M059J (cell line): Measurements from ENCODE around the gene PECR. TPM values are rescaled to one million over a fixed set of nuclear protein-coding genes. Genes with fewer than 3 reads are reported as not detected.

ENCODE experiments used
- DNase-seq: peaks from one replicate; pipeline ENCODE4 v3.0.0-alpha.2; 2012; ENCODE audit warnings: low read depth
- total RNA-seq: library from RNA; depleted of rRNA; stranded (reverse); fragments of >200 nt; shearing (Covaris generic); gene quantifications from 2 replicates; pipeline ENCODE4 v1.2.3, GENCODE V29; 2014; rRNA removed

PECR gene
- 9.0 and 11.5 TPM in 2 replicates for total RNA-seq

GRCh38 chr2:216081487-216082116 lies at the start of gene PECR, which contains the start of gene TMEM169:
Gene PECR, minus strand, starts transcription at chr2:216081809. Its CDS starts 68 bp downstream, at chr2:216081741.
Gene TMEM169, plus strand, starts transcription at chr2:216081919. Its CDS starts 14,045 bp downstream, at chr2:216095964.
- DNase-seq: peak; percentile 59

- no peak for DNase-seq
These were observed 48.9 kb upstream of the PECR start for GRCh38 chr2:216130346-216130971.

- no peak for DNase-seq
These were observed 45.3 kb upstream of the PECR start for GRCh38 chr2:216126943-216127342.

GRCh38 chr2:216121255-216121654 lies 39.6 kb upstream of the PECR start:
- no peak for DNase-seq

GRCh38 chr2:216119986-216120385 lies 38.4 kb upstream of the PECR start:
- DNase-seq: no peak

- no peak for DNase-seq
These were observed 37.5 kb upstream of the PECR start for GRCh38 chr2:216119146-216119545.

GRCh38 chr2:216118474-216118873 lies 36.9 kb upstream of the PECR start:
- DNase-seq: no peak

- no peak for DNase-seq
These were observed 36.1 kb upstream of the PECR start for GRCh38 chr2:216117561-216118340.

- no peak for DNase-seq
These were observed 34.8 kb upstream of the PECR start for GRCh38 chr2:216116418-216116817.

- peak; percentile 98 for DNase-seq
These were observed 33.3 kb upstream of the PECR start for GRCh38 chr2:216114714-216115531.

GRCh38 chr2:216114382-216114713 lies 32.7 kb upstream of the PECR start:
- DNase-seq: no peak

- no peak for DNase-seq
These were observed 32.0 kb upstream of the PECR start for GRCh38 chr2:216113572-216113971.

- no peak for DNase-seq
These were observed 31.3 kb upstream of the PECR start for GRCh38 chr2:216112926-216113325.

- DNase-seq: no peak
These were observed 29.5 kb upstream of the PECR start for GRCh38 chr2:216111122-216111521.

GRCh38 chr2:216110620-216111019 lies 29.0 kb upstream of the PECR start:
- DNase-seq: peak; percentile 14

GRCh38 chr2:216109962-216110614 lies 28.5 kb upstream of the PECR start:
- peak; percentile 47 for DNase-seq

- peak; percentile 91 for DNase-seq
These were observed 27.6 kb upstream of the PECR start, which contains the start of gene XRCC5 for GRCh38 chr2:216108967-216109921. Gene XRCC5, plus strand, starts transcription at chr2:216109348. Its CDS starts 89 bp downstream, at chr2:216109437.

- no peak for DNase-seq
These were observed 26.8 kb upstream of the PECR start for GRCh38 chr2:216108310-216108966.

GRCh38 chr2:216107760-216108159 lies 26.2 kb upstream of the PECR start:
- no peak for DNase-seq

GRCh38 chr2:216107320-216107719 lies 25.7 kb upstream of the PECR start:
- DNase-seq: no peak
